Measurements from ENCODE around the gene GASK1B. TPM values are rescaled to one million over a fixed set of nuclear protein-coding genes. Genes with fewer than 3 reads are reported as not detected.

GASK1B gene
- total RNA-seq, 1 experiment from 2014 or later = 1.3 TPM

DNA sequence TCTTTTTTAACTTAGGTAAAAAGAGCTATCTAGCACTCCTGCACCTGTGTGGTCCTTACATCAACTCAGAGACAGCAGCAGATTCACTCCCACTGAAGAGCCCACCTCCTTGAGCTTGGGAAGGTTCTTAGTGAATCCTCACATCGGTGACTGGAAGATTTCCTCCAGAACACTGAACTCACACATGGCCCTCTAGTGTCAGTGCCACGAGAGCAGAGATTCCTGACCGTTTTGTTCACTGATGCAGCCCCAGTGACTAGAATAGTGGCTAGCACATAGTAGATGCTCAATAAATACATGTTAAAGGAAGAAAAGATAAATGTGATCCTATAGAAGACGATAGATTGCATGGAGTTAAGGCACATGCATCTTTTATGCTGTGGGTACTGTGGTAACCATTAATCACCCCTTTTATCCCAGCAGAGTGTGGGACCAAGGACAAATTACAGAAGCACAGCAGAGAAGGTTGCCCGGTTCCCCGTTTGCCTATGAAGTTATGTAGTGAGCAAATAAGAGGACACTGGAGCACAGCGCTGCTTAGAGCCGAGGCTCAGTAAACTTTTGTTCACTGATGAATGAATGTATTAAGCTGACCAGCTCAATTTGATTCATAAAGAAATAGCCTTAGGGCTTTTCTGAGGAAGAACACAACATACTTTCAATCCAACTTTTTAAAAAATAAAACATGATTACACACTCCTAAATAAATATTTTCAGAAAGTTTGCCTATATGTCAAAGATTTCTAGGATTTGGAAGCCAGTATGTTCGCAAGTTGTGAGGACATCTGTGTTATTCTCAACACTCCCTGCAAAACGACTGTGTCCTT lies 8.7 kb downstream of the GASK1B start:
- no peaks in the 10 kb centered on the region for H3K36me3 ChIP-seq (ENCODE audit: control insufficient read depth in 1 of 2, insufficient read depth in 2 of 2, low read length in 2 of 2)
- TF ChIP-seq REST (IDR thresholded peaks at IDR 0.05; ENCODE audit: low read depth) (no peak), EZH2phosphoT487 (IDR thresholded peaks at IDR 0.05; ENCODE audit: borderline replicate concordance) (no peak), JUND (IDR thresholded peaks at IDR 0.05) (no peak), CBX3 (IDR thresholded peaks at IDR 0.05; ENCODE audit: low read depth) (no peak), ZFX (IDR thresholded peaks at IDR 0.05) (no peak), TCF7L2 (IDR thresholded peaks at IDR 0.05; ENCODE audit: borderline replicate concordance, extremely low read depth, insufficient read depth, insufficient read length) (no peak), YY1 (IDR thresholded peaks at IDR 0.05; ENCODE audit: extremely low read depth, insufficient replicate concordance, low read depth, low read length) (no peak), SIN3A (IDR thresholded peaks at IDR 0.05; ENCODE audit: low read depth) (no peak), POLR2AphosphoS5 (IDR thresholded peaks at IDR 0.05; ENCODE audit: low read depth, low read length) (no peak), ELF1 (IDR thresholded peaks at IDR 0.05; ENCODE audit: borderline replicate concordance, low read depth) (no peak), ZNF274 (IDR thresholded peaks at IDR 0.05; ENCODE audit: low read depth, low read length) (no peak), RAD21 (IDR thresholded peaks at IDR 0.05; ENCODE audit: low read depth) (no peak), POLR2A (IDR thresholded peaks at IDR 0.05; ENCODE audit: borderline replicate concordance, extremely low read depth, insufficient read depth, insufficient read length) (no peak), ATF3 (IDR thresholded peaks at IDR 0.05) (no peak)
- TF ChIP-seq, protein P1, sequence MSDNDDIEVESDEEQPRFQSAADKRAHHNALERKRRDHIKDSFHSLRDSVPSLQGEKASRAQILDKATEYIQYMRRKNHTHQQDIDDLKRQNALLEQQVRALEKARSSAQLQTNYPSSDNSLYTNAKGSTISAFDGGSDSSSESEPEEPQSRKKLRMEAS (IDR thresholded peaks at IDR 0.05) = no peak
- TF ChIP-seq, protein P2, sequence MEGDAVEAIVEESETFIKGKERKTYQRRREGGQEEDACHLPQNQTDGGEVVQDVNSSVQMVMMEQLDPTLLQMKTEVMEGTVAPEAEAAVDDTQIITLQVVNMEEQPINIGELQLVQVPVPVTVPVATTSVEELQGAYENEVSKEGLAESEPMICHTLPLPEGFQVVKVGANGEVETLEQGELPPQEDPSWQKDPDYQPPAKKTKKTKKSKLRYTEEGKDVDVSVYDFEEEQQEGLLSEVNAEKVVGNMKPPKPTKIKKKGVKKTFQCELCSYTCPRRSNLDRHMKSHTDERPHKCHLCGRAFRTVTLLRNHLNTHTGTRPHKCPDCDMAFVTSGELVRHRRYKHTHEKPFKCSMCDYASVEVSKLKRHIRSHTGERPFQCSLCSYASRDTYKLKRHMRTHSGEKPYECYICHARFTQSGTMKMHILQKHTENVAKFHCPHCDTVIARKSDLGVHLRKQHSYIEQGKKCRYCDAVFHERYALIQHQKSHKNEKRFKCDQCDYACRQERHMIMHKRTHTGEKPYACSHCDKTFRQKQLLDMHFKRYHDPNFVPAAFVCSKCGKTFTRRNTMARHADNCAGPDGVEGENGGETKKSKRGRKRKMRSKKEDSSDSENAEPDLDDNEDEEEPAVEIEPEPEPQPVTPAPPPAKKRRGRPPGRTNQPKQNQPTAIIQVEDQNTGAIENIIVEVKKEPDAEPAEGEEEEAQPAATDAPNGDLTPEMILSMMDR (IDR thresholded peaks at IDR 0.05 in 2 of 3, conservative IDR thresholded peaks at IDR 0.05 in 1 of 3; ENCODE audit: borderline replicate concordance in 1 of 3, insufficient read depth in 1 of 3, low read depth in 2 of 3, low read length in 2 of 3) = no peak
- TF ChIP-seq, protein P3, sequence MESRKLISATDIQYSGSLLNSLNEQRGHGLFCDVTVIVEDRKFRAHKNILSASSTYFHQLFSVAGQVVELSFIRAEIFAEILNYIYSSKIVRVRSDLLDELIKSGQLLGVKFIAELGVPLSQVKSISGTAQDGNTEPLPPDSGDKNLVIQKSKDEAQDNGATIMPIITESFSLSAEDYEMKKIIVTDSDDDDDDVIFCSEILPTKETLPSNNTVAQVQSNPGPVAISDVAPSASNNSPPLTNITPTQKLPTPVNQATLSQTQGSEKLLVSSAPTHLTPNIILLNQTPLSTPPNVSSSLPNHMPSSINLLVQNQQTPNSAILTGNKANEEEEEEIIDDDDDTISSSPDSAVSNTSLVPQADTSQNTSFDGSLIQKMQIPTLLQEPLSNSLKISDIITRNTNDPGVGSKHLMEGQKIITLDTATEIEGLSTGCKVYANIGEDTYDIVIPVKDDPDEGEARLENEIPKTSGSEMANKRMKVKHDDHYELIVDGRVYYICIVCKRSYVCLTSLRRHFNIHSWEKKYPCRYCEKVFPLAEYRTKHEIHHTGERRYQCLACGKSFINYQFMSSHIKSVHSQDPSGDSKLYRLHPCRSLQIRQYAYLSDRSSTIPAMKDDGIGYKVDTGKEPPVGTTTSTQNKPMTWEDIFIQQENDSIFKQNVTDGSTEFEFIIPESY (IDR thresholded peaks at IDR 0.05; ENCODE audit: extremely low read depth, insufficient replicate concordance, low read length) = no peak
- H3K9ac ChIP-seq (ENCODE audit: low read length) = no peak overlapping the region
- no peaks in the 10 kb centered on the region for H4K20me1 ChIP-seq (ENCODE audit: insufficient read depth)
- H3K79me2 ChIP-seq (ENCODE audit: insufficient read depth, low read length) = no peaks in the 10 kb centered on the region
- no peak overlapping the region for H2AFZ ChIP-seq (ENCODE audit: low read depth, low read length, poor library complexity, severe bottlenecking)
- H3K9me2 ChIP-seq (ENCODE audit: insufficient read depth) = no peaks in the 10 kb centered on the region
- H3K9me3 ChIP-seq (ENCODE audit: control insufficient read depth in 1 of 2, insufficient read depth in 1 of 2, low read depth in 1 of 2, low read length in 2 of 2) = no peaks in the 10 kb centered on the region
- no peaks in the 10 kb centered on the region for H3K27me3 ChIP-seq (ENCODE audit: insufficient read depth, low read length)
- no peak for ATAC-seq
- H3K4me3 ChIP-seq (replicated peaks in 1 of 2; ENCODE audit: low read depth in 1 of 2, low read length in 2 of 2) = no peak overlapping the region
- intact Hi-C loops (cut with micrococcal nuclease) = loop anchor here (5.0 kb wide), 1 partner anchor 72 kb away; no protein-coding TSS in a partner anchor
- no peak for DNase-seq (ENCODE audit: low read depth, low spot score)
- ChIA-PET RAD21 (ENCODE audit: low non-redundant PET in 1 of 2, low total read pairs in 2 of 2, uncharacterized antibody in 2 of 2, unreplicated experiment in 2 of 2) (no interaction called here), POLR2A (no interaction called here), CTCF (interaction anchor here (1.6 kb wide), 1 partner anchor 8 kb away, joined by 6 read pairs; no protein-coding TSS in a partner anchor)
- H3K4me1 ChIP-seq (ENCODE audit: control insufficient read depth in 1 of 2, insufficient read depth in 2 of 2, low read length in 2 of 2) = peaks cover 3 to 34% of the 10 kb centered on the region in 2 experiments; a peak in 2 of 4 replicates
- no peak overlapping the region for H3K27ac ChIP-seq (ENCODE audit: low read depth, low read length)
- no peak overlapping the region for H3K4me2 ChIP-seq (ENCODE audit: low read length)
- no TSS peak for BruUV-seq (replicated peaks)

Measured in HCT116 (cell line).